Middle frontal gyrus (tissue), 1 donor: ENCODE results near the gene INTS3.

Experiments
- DNase-seq: peaks from one replicate; pipeline ENCODE4 v3.0.0-alpha.2; 2015; ENCODE audit warnings: low spot score; ENCODE audit errors: extremely low spot score

The INTS3 gene, protein sequence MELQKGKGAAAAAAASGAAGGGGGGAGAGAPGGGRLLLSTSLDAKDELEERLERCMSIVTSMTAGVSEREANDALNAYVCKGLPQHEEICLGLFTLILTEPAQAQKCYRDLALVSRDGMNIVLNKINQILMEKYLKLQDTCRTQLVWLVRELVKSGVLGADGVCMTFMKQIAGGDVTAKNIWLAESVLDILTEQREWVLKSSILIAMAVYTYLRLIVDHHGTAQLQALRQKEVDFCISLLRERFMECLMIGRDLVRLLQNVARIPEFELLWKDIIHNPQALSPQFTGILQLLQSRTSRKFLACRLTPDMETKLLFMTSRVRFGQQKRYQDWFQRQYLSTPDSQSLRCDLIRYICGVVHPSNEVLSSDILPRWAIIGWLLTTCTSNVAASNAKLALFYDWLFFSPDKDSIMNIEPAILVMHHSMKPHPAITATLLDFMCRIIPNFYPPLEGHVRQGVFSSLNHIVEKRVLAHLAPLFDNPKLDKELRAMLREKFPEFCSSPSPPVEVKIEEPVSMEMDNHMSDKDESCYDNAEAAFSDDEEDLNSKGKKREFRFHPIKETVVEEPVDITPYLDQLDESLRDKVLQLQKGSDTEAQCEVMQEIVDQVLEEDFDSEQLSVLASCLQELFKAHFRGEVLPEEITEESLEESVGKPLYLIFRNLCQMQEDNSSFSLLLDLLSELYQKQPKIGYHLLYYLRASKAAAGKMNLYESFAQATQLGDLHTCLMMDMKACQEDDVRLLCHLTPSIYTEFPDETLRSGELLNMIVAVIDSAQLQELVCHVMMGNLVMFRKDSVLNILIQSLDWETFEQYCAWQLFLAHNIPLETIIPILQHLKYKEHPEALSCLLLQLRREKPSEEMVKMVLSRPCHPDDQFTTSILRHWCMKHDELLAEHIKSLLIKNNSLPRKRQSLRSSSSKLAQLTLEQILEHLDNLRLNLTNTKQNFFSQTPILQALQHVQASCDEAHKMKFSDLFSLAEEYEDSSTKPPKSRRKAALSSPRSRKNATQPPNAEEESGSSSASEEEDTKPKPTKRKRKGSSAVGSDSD

DNA sequence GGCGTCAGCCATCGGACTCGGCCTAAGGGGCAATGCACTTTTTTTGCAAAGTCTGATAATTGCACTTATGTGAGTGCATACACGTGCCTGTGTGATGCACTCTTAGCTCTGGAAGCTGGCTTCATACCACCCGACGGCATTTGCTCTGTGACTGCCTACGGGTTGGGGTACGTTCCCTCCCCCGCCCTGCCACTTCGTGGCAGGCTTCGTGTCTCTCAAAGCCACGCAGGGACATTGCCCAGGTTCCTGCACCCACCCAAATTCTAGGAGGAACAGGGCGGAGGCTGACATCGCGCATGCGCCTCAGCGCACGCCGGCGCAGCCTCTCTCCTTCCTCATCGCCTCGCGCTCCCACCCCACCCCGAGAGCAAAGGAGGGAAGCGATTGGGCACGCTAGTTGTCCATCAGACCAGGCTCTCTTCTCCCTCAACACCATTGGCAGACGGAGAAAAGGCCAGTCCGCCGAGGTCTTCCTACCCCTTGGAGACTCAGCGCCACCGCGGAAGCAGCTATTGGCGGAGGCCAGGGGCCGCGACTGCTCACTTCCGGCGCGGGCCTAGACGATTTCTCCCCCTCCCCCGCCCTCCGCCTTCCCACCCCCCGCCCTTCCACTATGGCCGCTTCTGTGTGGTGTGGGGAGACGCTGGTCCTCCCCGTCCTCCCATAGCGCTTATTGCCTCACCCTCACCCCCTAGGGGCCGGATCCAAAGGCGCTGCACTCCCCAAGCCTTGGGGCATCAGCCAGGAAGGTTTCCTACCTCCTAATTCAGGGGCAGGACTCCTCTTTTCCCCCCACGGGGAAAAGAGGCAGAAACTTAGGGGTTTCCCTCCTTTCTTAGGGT lies at the start of gene INTS3:
INTS3 (plus strand) TSS at position 588 of the 842 bp plus-strand sequence. CDS start 585 bp downstream, outside the sequence.
- DNase-seq = peak; percentile 99

DNA sequence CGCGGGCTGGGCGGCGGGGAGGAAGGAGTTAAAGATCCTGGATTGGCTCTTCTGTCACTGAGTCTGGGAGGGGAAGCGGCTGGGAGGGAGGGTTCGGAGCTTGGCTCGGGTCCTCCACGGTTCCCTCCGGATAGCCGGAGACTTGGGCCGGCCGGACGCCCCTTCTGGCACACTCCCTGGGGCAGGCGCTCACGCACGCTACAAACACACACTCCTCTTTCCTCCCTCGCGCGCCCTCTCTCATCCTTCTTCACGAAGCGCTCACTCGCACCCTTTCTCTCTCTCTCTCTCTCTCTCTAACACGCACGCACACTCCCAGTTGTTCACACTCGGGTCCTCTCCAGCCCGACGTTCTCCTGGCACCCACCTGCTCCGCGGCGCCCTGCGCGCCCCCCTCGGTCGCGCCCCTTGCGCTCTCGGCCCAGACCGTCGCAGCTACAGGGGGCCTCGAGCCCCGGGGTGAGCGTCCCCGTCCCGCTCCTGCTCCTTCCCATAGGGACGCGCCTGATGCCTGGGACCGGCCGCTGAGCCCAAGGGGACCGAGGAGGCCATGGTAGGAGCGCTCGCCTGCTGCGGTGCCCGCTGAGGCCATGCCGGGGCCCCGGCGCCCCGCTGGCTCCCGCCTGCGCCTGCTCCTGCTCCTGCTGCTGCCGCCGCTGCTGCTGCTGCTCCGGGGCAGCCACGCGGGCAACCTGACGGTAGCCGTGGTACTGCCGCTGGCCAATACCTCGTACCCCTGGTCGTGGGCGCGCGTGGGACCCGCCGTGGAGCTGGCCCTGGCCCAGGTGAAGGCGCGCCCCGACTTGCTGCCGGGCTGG lies 49.1 kb upstream of the INTS3 start, which contains the start of gene NPR1:
NPR1 (plus strand) TSS at position 170 of the 818 bp plus-strand sequence; CDS start at position 591, 421 bp downstream.
- DNase-seq = no peak

DNA sequence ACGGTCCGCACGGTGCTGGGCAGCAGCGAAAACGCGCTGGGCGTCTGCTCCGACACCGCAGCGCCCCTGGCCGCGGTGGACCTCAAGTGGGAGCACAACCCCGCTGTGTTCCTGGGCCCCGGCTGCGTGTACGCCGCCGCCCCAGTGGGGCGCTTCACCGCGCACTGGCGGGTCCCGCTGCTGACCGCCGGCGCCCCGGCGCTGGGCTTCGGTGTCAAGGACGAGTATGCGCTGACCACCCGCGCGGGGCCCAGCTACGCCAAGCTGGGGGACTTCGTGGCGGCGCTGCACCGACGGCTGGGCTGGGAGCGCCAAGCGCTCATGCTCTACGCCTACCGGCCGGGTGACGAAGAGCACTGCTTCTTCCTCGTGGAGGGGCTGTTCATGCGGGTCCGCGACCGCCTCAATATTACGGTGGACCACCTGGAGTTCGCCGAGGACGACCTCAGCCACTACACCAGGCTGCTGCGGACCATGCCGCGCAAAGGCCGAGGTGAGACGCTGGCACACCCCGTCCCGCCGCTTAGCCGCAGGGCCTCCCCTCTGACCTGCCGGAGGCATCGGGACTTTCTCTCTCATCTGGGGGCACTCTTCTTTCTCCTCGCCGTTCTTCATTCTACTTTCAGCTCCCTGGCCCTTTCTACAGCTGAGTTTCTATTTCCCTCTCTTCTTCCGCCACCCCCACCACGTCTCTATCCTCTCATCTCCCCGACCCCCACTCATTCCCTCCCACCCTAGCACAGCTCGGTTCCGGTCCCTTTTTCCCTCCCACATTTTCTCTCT lies 48.3 kb upstream of the INTS3 start:
- DNase-seq = no peak

DNA sequence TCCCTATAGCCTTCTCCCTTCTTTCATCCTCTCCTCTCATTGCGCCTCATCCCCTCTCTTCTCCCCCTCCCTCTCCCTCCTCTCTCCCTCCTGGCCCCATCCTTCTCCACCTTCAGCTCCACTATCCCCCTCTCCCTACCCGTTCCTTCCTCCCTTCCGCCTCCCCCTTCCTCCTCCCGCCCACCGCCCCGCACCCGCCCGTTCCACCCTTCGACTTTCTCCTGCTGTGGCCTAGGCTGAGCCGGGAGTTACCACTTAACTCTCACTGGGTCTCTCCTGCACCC lies 47.8 kb upstream of the INTS3 start:
- no peak for DNase-seq

DNA sequence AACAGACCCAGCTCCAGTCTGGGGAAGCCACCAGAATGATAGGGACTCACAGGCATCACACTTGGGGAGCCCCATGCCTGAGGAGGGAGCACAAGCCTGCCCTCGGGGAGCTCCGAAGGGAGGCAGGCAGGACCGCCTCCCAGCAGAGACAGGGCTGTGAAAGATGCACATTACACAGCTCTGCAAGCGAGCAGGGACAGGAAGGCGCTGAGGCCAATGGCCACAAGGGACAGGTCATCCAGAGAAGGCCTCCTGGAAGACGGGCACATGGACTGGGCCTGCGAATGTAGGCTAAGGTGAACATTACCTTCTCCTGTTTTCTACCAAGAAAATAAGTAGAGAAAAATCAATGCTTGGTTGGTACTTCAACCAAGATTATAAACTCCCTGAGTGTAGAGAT lies 45.1 kb upstream of the INTS3 start:
- no peak for DNase-seq

DNA sequence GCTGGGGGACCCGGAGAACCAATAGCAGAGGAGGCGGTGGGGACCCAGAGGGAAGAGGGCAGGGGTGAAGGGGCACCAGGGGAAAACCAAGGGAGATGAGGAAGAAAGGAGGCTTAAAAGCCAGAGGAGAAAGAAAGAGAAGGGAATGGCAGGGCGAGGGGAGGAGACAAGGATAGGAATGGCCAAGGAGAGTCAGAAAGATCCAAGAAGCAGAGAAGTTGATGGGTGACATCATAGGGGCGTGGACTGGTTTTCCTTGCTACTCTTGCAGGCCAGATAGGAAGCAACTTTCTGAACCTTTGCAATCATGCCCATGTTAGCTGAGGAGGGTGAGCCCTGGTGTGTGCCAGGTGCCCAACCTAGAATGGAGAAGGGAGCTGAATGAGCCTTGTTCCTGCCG lies 44.0 kb upstream of the INTS3 start:
- DNase-seq = no peak

DNA sequence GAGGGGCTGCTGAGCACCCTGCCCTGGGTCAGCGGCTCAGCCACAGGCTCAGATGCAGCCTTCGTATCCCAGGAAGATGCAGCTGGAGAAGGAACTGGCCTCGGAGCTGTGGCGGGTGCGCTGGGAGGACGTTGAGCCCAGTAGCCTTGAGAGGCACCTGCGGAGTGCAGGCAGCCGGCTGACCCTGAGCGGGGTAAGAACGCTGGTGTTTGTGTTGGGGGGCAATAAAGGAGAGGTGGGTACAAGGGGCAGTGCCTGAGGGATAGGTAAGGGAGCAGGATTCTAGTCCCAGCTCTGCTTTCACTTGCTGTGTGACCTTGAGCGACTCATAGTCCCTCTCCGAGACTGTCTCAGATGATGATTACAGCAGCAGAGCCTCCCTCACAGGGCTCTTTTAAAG lies 43.0 kb upstream of the INTS3 start:
- DNase-seq = no peak

DNA sequence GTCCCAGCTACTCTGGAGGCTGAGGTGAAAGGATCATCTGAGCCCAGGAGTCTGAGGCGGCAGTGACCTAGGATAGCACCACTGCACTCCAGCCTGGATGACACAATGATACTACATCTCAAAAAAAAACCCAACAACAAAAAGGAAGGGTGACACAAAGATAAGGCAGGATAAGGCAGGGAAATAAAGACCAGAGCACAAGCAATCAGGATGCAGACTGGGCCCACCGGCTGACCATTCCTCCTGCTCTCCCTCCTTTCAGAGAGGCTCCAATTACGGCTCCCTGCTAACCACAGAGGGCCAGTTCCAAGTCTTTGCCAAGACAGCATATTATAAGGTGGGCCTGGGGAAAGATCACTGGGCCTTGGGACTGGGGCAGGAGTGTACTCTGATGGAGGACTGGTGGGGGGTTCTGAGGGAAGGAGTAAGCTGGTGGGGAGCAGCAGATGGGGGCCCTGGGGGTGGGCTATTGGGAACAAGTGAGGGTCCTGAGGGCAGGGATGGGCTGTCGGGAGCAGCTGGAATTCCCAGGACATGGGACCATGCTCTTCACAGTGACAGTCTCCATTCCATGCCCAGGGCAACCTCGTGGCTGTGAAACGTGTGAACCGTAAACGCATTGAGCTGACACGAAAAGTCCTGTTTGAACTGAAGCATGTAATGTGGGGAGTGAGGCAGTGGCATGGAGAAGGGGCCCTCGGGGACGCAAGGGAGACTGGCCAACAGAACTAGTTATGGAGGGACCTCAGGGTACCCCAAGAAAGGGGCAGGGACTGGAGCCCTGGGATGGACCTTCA lies 42.1 kb upstream of the INTS3 start:
- DNase-seq = no peak

DNA sequence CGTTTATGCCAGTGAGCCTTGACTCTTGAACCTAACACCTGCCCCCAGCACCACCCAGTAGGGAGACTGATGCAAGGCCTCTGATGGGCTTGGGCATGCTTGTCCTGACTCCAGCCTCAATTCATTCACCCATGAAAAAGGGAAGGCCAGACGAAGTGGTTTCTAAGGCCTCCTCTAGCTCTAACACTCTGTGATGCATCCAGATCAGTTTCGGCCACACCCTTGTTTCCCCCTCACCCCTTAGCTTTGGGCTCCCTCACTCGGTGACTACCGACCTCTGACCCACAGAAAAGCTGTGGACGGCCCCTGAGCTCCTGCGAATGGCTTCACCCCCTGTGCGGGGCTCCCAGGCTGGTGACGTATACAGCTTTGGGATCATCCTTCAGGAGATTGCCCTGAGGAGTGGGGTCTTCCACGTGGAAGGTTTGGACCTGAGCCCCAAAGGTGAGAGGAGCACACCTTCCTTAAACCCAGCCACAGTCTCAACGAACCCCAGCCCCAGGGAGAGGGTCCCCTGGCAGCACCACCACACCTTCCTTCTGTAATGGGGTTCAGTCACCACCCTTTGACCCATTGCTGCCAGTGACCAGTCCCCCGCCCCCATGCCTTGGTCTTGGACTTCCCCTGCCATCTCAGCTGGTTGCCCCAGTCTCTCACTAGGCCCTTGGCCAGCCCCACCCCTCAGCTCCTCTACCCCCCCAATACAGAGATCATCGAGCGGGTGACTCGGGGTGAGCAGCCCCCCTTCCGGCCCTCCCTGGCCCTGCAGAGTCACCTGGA lies 40.3 kb upstream of the INTS3 start:
- DNase-seq = no peak

DNA sequence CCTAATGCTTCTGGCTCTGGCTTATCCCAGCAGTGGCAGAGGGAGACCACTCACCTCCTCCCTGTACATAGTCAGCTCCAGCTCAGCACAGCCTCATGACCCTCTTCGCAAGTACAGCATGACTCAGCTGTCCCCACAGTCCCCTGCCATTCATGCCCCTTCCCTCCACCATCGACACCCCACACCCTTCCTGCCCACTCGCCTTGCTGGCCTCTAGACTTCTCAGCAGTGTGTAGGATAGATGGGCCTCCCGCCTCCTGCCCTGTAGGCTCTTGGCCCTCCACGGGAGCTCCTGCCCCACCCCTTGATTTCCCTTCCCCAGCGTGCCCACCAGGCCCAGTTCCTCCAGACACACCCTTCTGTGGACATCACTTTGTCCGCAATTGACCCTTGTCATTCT lies 39.6 kb upstream of the INTS3 start:
- no peak for DNase-seq

DNA sequence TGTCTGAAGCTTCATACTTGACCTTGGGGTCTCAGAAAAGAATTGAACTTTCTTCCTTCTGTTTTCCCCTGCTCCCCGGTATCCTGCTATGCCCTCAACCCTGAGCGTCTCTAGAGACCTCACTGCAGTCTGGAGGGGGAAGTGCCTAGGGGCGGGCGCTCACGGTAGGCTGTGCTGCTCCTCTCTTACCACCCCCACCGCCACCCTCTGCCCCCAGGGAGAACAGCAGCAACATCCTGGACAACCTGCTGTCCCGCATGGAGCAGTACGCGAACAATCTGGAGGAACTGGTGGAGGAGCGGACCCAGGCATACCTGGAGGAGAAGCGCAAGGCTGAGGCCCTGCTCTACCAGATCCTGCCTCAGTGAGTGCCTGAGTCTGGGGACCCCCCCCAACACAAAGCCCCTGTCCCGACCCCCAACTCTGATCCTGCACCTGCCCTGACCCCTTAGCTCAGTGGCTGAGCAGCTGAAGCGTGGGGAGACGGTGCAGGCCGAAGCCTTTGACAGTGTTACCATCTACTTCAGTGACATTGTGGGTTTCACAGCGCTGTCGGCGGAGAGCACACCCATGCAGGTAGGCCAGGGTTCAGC lies 39.0 kb upstream of the INTS3 start:
- DNase-seq = no peak

DNA sequence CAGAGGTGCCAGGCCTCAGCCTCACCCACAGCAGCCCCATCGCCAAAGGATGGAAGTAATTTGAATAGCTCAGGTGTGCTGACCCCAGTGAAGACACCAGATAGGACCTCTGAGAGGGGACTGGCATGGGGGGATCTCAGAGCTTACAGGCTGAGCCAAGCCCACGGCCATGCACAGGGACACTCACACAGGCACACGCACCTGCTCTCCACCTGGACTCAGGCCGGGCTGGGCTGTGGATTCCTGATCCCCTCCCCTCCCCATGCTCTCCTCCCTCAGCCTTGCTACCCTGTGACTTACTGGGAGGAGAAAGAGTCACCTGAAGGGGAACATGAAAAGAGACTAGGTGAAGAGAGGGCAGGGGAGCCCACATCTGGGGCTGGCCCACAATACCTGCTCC lies 34.4 kb upstream of the INTS3 start:
- DNase-seq = no peak

DNA sequence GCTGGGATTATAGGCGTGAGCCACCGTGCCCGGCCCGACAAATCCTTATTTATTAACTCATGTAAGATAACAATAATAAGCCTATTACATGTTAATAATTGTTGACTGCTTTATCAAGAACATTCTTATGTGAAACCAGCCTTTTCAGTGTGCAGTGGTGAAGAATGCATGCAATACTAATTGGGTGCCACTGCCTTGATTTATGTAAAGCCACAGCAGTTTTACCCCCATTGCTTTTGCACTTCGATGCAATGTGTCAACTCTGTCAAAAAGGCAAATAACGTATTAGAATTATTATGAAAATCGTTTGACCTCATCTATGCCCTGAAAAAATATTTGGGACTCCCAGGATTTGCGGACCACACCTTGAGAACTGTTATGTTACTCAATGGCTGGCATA lies 31.1 kb upstream of the INTS3 start:
- no peak for DNase-seq

DNA sequence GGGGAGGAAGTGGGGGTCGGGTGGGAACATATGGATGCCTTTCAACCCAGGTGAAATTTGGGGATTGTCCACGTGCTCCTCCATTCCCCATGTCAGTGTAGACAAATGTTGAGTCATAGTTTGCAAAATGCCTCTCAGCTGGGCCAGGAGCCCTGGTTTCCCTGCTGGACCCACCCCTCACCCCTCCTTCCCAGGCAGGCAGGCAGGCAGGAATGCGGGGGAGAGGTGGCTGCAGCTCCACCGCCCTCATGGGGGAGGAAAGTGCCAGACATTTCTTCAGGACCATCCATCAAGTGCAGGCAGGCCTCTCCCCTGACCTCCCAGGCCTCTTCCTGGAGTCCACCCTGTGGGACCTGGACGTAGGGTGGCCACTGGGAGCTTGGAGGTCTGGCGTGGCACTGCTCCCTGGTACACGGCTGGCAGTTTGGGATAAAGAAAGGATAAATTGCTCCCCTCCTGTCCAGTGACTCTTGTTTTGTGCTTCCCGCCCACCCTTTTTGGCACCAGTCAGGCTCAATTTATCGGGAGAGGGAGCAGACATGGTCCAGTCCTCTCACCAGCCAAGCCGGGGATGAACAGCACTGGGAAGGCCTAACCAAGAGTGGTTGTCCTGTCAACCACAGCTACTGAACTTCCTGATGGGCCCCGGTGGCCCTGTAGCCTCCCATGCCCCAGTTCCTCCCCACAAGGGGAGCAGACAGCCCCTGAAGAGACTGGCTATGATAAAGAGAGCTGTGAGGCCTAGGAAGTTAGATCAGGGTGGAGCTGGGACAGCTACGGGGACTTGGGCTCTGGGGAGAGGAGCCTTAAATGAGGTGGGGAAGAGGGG lies 30.4 kb upstream of the INTS3 start:
- DNase-seq = no peak

DNA sequence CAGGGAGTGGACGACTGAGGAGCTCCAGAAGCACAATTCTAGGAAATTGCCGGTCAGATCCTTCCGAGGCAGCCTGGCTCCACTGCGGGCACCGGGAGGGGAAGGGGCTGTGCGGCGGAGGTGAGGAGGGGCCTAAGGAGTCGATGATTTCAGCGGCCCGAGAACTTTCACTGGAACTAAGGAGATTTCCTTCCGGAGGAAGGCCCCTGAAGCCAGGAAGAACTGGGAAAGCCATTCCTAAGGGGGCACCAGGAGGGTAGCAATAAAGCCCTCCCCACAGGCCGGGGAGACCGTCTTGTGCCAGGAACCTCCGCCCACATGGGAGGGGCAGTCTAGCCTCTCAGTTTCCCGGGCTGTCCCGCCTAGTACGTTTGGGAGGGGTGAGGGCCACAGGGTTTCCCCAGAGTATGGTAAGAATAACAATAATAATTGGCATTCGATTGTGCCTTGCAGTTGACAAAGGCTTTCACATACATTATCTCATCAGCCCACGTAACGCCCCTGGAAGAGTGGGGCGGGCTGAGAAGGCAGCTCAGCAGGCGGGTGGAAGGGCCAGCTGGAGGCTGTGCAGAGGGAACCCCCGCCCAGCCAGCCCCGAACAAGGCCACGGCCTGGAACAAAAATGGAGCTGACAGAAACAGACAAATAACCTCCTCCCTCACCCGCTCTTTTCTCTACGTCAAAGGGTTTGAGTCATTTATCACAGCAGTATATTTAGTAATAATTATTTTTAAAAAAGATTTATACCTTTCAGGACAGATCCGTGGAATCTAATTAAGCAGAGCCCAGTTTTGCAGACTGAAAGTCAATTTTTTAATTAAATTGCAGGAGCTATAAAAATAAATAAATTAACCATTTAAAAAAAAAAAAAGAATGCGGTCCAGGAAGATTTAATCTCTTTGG lies 29.6 kb upstream of the INTS3 start:
- no peak for DNase-seq
